H1 (cell line): Measurements from ENCODE around the gene CBX4. TPM values are rescaled to one million over a fixed set of nuclear protein-coding genes. Genes with fewer than 3 reads are reported as not detected.

ENCODE experiments used
- CBX5 ChIP-seq: fragments of 300-800, 300-1000 bp; sonication (generic); IDR thresholded peaks from 2 replicates; pipeline ENCODE4 v1.7.1; 2016; ENCODE audit warnings: antibody characterized with exemption, low read length, low read depth
- CHD7 ChIP-seq: fragments of 300-600 bp; sonication (generic); IDR thresholded peaks from 2 replicates; pipeline ENCODE4 v1.7.1; 2012; ENCODE audit warnings: low read length, moderate library complexity, mild to moderate bottlenecking, inconsistent platforms; ENCODE audit not compliant: insufficient replicate concordance
- POLR2AphosphoS5 ChIP-seq: IDR thresholded peaks from 2 replicates; pipeline ENCODE4 v1.6.1; 2011; ENCODE audit warnings: low read depth, low read length
- RFX5 ChIP-seq: IDR thresholded peaks from 2 replicates; pipeline ENCODE4 v1.6.1; 2011; ENCODE audit warnings: low read depth, low read length, improper control_type of control experiment, borderline replicate concordance
- TBP ChIP-seq: IDR thresholded peaks from 2 replicates; pipeline ENCODE4 v1.6.1; 2011; ENCODE audit warnings: low read depth, low read length, improper control_type of control experiment
- USF2 ChIP-seq: IDR thresholded peaks from 2 replicates; pipeline ENCODE4 v1.6.1; 2011; ENCODE audit warnings: low read length, improper control_type of control experiment
- polyA plus RNA-seq, 7 experiments: library from polyadenylated mRNA; depleted of rRNA in 3 of 7; stranded (reverse) in 5 of 7; unstranded in 2 of 7; fragments of >200 nt in 5 of 7; fragments of 200-250 nt in 2 of 7; gene quantifications; 1 replicate in 5 of 7; 2 replicates in 1 of 7; 4 replicates in 1 of 7; pipeline versions ENCODE4 v1.2.1 to v1.2.3, GENCODE V29; 2011 to 2013; ENCODE audit warnings: missing spikeins in 2 of 7, mixed read lengths in 2 of 7
- total RNA-seq: library from RNA; stranded (reverse); fragmentation: NEBNext Ultra II Directional; extraction: Animal tissue kit (Norgen Biotek cat#: 25700); gene quantifications from 2 replicates; pipeline ENCODE4 v1.2.1, GENCODE V29; 2021
- TF ChIP-seq, protein P1 (sequence below): IDR thresholded peaks from 2 replicates; pipeline ENCODE4 v1.6.1; 2012; ENCODE audit warnings: low read length, inconsistent platforms

CBX4 gene
- total and polyA plus RNA-seq, 2 of the 8 experiments (the other 6 are each of a cell fraction or from before 2014, with no cell fraction given): 1.8 to 4.0 TPM

GRCh38 chr17:79835953-79836509 is 3.2 kb downstream of the CBX4 start (continued):
- TF ChIP-seq CHD7 (no peak), USF2 (no peak), TBP (peak; percentile 76; the same call in 1 of the 2 replicates), POLR2AphosphoS5 (0 out of 2 replicates have a peak, but pooled peaks have one; percentile 50), RFX5 (no peak), CBX5 (no peak)
- TF ChIP-seq, protein P1, sequence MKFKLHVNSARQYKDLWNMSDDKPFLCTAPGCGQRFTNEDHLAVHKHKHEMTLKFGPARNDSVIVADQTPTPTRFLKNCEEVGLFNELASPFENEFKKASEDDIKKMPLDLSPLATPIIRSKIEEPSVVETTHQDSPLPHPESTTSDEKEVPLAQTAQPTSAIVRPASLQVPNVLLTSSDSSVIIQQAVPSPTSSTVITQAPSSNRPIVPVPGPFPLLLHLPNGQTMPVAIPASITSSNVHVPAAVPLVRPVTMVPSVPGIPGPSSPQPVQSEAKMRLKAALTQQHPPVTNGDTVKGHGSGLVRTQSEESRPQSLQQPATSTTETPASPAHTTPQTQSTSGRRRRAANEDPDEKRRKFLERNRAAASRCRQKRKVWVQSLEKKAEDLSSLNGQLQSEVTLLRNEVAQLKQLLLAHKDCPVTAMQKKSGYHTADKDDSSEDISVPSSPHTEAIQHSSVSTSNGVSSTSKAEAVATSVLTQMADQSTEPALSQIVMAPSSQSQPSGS: peak; percentile 71; the same call in 1 of the 2 replicates
